Fibroblast of villous mesenchyme (primary cell): Measurements from ENCODE around the gene BCHE. TPM values are rescaled to one million over a fixed set of nuclear protein-coding genes. Genes with fewer than 3 reads are reported as not detected.

Experiments used
- DNase-seq: peaks from one replicate; pipeline ENCODE4 v3.0.0-alpha.2; 2010; ENCODE audit warnings: low read depth
- H3K4me3 ChIP-seq: 2 replicates; pipeline ENCODE4 v1.5.1; 2011; ENCODE audit warnings: low read depth, mild to moderate bottlenecking, low read length
- CTCF ChIP-seq: IDR thresholded peaks from 2 replicates; pipeline ENCODE4 v1.5.1; 2012; ENCODE audit warnings: low read depth, mild to moderate bottlenecking, low read length; ENCODE audit not compliant: insufficient read depth
- total RNA-seq: library from RNA; depleted of rRNA; stranded (reverse); fragments of >200 nt; gene quantifications from 2 replicates; pipeline ENCODE4 v1.2.3, GENCODE V29; 2012

The BCHE gene
- total RNA-seq, 1 donor: 2.6 TPM

- peak; percentile 3 for DNase-seq
- no peak overlapping the region for H3K4me3 ChIP-seq
- no peak for TF ChIP-seq CTCF
Measured at GRCh38 chr3:165805946-165806561, 31.2 kb downstream of the BCHE start.

- TF ChIP-seq CTCF: no peak
- no peak for DNase-seq
- H3K4me3 ChIP-seq: no peak overlapping the region
Measured at GRCh38 chr3:165803471-165803870, 33.8 kb downstream of the BCHE start.

- H3K4me3 ChIP-seq: no peak overlapping the region
- no peak for DNase-seq
- TF ChIP-seq CTCF: no peak
Measured at GRCh38 chr3:165800970-165801369, 36.3 kb downstream of the BCHE start.

GRCh38 chr3:165799026-165799425, 38.2 kb downstream of the BCHE start:
- TF ChIP-seq CTCF: no peak
- DNase-seq: no peak
- no peak overlapping the region for H3K4me3 ChIP-seq

GRCh38 chr3:165797551-165797950, 39.7 kb downstream of the BCHE start:
- TF ChIP-seq CTCF: no peak
- H3K4me3 ChIP-seq: no peak overlapping the region
- DNase-seq: no peak

- no peak overlapping the region for H3K4me3 ChIP-seq
- no peak for TF ChIP-seq CTCF
- DNase-seq: no peak
Measured at GRCh38 chr3:165796701-165797100, 40.5 kb downstream of the BCHE start.

- no peak for TF ChIP-seq CTCF
- DNase-seq: no peak
- no peak overlapping the region for H3K4me3 ChIP-seq
Measured at GRCh38 chr3:165788531-165788930, 48.7 kb downstream of the BCHE start.
